ENCODE data around the gene CSTB.

The CSTB gene

DNA sequence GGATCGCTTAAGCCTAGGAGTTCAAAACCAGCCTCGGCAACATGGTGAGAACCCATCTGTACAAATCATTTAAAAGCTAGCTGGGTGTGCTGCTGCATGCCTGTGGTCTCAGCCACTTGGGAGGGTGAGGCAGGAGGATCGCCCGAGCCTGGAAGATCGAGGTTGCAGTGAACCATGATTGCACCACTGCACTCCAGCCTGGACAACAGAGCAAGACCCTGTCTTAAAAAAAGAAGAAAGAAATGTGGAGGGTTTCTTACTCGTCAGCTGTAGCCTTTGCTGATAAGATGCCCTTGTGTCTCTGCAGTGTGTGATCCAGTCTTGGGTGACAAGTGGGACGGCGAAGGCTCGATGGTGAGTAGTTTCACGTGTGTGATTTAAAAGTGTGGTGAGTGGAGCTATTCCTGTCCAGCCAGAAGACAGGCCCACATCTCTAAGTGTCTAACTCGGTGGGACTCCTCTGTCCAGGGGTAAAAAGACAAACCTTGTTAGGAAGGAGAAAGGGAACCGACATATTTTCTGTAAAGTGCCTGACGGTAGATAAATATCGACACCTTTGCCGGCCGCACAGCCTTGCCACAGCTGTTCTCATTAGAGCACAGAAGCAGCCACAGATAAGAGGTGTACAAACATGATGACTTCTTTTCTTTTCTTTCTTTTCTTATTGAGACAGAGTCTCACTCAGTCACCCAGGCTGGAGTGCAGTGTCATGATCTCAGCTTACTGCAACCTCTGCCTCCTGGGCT is 30.2 kb downstream of the CSTB start:
- DNase-seq, result no peak

DNA sequence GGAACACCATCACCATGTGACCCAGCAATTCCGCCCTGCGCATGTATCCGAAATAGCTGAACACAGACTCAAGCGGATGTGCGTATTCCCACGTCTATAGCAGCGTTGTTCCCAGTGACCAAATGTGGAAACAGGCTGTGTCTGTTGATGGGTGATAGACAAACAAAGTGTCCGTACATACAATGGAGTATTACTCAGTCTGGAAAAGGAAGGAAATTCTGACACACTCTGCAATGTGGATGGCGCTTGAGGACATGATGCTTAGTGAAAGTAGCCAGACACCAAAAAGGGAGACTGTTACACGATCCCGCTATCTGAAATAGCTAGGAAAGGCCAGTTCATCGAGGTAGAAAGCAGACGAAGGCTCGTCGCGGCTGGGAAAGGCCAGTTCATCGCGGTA is 31.4 kb downstream of the CSTB start:
- no peak for DNase-seq

DNA sequence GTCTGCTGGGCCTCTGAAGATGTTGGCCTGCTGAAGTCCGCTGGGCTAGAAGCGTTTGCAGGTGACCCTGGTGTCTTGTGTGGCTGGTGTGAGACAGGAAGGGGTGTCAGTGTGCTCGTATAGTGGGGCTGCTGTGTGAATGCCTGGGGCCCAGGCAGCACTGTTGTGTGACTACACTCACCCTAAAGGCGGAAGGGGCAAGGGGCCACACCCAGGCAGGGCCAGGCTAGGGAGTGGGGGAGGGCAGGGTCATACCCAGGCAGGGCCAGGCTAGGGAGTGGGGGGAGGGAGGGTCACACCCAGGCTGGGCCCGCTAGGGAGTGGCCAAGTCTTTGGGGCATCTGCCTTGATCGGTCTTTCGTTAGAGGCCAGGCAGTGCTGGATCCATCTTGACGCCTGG is 32.2 kb downstream of the CSTB start:
- no peak for DNase-seq

DNA sequence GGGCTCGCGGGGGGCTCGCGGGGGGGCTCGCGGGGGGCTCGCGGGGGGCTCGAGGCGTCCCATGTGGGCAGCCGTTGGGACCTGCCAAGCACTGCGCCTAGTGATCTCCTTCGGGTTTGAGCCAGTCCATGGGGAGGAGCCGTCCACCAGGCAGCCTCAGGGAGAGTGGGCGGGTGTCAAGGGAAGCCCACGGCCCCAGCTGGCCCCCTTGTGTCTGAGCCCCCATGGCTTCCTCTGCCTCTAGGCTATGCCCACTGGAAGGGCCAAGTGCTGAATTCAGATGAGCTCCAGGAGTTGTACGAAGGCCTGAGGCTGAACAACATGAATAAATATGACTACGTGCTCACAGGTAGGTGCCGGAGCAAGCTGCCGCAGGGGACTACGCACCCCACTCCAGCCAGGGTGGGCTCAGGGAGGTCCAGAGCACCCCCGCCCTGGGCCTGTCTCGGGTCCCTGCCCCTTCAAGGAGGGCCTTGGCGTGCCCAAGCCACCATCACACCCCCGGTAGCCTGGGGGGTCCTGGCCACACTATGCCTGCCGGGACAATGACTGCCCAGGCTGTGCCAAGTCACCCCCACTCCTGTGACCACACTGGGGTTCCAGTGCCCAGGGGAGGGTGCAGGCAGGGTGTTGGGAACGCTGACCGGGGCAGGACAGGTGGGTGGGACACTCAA is 34.5 kb downstream of the CSTB start:
- DNase-seq, result no peak

DNA sequence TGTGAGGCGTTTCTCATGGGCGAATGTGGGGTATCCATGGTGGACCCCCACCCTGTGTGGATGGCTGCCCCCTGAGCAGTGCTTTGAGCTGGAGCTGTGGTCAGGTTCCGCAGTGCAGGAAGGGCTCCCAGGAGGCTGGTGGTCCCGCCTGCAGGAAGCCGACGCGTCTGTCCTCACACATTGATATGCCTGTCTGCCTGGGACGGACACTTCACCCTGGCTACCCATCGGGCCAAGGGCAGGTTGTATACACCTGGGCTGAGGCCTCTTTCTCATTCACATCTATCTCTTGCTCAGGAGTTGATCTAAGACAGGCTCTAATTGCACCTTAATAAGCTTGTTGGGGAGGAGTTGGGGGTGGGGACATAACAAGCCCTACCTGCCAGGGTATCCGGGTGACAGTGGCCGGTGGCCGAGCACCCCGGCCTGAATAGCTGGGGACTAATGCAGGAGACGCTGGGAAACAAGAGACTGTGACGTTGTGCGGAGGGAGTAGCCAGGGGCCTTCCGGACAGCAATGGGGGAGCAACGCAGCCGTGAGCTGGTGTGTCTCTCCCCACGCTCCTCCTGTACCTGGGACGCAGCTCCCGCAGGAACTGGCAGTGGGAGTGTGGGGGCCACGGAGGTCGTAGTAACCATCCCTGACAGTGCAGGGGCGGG is 35.5 kb downstream of the CSTB start:
- no peak for DNase-seq

DNA sequence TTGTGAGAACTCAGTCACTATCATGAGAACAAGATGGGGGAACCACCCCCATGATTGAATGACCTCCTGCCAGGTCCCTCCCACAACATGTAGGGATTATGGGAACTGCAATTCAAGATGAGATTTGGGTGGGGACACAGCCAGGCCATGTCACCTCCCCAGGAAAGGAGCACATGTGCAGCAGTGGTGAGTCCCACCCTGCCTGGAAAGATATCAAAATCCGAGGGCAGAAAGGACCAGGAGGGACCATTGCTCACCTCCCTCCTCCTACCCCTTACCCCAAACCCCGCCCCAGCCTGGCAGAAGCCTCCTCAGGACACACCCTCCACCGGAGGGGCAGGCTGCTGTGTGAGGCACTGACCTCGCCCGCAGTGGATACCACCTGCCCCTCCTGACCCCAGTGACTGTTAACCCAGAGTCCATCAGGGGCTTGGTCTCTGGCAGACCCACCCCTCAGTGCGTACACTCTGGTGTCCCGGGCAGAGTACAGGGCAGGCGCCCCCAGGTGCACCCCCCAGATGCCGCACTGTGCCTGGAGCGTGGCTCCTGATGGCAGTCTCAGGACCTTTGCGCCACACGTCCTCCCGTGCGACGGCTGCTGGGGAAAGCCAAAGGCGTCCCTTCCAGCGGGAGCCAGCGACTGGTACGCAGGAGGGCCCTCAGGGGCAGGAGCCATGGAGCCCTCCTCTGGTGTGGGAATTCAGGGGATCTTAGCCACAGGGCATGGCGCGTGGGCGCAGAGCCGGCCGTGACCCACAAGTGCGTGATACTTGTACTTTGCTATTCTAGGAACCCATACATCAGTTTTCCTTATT is 36.3 kb downstream of the CSTB start:
- DNase-seq, result no peak

DNA sequence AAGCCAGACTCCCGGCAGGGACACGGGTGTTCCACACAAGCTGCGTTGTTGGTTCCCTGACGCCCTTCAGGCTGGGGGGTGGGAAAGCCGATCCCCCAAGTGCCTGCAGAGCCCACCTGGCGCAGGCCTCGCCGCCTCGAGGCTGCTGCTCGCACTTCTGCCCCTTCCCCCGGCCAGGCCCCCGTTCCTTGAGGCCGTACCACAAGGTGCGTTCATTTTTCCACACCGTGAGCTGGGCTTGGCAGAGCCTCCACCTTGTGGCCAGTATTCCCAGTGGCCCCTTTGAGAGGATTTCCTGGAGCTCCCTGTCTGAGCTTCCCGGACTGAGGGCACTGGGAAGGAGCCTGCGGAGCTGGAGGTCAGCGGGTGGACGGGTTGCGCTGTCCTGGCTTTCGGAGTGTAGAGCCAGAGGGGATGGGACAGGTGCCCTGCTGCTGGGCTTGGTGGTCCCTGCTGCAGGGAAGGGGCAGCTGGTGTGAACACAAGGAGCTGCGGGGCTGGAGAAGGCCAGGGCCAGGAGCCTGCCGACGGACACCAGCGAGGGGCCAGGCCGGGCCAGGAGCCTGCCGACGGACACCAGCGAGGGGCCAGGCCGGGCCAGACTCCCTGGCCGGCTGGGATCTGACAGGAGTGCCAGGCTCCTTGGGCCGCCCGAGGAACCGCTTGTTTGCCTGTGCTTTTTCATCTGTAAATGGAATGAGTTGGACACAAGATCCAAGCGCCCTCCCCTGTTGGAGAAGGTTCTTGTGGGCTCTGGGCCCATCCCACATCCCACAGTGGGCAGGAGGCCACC is 38.8 kb downstream of the CSTB start:
- no peak for DNase-seq

DNA sequence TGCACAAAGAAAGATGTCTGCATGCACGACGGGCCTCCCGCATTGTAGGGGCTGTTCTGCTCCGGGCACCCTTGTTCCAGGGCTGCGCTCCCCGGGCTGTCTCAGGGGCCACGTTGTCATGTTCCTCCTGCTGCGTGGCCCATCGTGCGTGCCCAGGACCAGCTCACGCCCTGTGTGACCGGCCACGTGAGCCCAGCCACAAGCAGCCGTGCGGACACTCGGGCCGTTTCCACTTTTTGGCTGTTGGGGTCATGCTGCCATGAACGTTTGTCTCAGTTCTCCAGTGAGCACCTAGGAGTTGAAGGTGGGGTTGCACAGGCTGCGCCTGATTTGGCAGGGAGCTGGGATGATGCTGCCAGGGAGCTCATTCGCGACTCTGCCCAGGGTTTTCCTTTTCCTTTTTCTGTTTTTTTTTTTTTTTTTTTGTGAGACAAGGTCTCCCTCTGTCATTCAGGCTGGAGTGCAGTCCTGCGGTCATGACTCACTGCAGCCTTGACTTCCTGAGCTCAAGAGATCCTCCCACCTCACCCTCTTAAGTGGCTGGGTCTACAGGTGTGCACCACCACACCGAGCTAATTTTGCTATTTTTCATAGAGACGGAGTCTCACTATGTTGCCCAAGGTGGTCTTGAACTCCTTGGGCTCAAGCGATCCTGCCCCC is 39.8 kb downstream of the CSTB start:
- DNase-seq, result no peak

DNA sequence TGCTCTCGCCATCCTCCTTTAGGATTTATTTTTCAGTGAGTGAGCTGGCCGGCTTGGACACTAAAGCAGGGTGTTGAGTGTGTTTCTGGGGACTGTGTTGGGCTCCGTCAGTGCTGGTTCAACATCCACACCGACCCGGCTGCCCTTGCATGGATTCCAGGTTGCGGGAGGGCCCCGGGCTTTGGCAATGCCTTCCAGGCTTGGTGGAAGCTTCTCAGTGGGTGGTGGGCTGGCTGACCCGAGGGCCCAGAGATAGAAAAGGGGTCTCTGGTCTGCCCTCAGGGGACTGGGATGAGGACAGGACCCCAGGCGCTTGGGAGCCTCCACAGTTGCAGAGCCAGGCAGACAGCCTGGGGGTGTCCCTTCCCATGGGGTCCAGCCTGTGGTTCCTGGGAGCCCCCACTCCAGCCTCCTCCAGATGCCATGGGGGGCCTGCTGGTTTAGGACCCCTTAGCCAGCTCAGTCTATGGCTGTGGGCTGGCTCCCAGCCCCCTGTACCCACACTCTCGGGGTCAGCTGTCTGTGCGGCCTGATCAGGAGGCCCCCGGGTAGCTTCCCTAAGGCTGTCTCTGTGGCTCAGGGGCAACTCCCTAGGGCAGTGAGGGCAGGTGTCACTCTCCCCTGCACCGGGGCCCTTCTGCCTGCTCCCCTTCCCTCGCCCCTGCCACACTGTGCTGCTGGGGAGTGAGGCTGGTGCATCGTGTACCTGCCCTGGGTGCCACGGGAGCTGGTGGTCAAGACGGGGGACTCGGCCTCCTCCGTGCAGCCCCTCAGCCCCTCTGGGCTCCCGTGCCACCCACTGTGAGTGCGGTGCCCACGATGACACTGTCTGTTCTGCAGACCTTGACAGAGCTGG is 40.6 kb downstream of the CSTB start:
- DNase-seq, result no peak

DNA sequence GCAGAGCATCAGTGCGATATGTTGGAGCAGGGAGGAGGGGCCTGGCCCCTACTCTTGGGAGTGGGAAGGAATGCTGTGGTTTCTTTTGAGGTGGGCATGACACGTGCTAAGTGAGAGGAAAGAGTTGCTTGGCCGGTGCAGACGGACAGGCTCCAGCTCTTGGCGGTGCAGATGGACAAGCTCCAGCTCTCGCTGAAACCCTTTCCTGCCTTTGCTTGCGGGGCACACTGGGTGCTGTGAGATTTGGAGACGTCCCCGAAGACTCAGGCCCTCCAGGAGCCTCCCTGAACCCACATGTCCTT is 41.2 kb downstream of the CSTB start:
- no peak for DNase-seq

DNA sequence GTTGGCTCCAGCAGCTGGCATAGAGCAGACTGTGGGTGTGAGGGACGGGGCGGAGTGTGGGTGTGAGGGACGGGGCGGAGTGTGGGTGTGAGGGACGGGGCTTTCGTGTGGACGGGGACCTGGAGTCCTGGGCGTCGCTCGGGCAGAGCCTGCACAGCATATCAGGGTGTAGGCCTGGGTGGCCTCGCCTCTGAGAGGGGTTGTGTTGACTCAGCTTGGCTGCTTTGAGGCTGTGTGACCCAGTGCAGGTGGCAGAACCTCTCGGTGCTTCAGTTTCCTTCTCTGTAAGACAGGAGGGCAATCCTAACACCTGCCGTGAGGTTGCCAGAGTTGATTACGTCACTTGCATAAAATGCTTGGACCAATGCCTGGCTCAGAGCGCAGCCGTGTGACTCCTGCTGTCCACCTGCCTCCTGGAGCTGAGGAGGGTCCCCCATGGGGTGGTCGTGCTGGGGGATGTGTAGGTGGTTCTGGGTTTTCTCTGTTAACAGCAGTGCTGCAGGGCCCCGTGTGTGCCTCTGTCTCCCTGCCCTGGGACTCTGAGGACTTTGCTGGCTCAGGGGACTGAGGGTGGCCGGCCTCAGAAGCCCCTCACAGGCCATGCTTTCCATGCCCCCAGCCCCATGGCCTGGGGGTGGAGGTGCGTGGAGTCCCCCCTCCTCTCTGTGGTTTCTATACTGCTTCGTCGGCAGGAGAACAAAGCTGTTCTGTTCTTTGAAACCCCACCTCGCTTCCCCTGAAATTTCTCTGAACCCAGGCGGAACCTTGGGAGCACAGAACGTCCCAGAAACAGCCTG is 41.8 kb downstream of the CSTB start:
- DNase-seq, result no peak

DNA sequence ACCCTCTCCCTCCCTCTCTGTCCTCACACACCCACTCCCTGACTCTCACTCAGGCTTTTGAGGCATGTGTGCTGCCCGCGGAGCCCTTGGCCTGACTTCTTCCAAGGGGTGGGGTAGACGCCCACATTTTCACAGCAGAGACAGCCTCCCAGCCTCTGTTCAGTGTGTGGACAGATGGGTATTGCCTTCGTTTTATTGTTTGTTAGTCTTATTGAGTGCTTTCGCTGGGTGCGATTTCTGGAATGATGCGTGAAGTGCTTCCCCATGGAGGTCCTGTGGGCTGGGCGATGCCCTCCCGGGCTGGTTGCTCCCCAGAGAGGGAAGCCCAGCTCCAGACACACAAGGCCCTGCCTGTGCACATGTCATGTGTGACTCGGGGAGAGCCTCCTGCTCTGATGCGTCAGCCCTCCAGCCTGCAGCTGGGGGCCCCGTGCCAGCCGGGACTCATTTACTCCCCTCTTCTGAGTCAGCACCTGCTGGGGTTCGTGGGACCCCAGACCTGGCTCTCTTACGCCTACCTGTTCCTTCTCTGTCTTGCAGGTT is 42.5 kb downstream of the CSTB start:
- DNase-seq, result no peak

DNA sequence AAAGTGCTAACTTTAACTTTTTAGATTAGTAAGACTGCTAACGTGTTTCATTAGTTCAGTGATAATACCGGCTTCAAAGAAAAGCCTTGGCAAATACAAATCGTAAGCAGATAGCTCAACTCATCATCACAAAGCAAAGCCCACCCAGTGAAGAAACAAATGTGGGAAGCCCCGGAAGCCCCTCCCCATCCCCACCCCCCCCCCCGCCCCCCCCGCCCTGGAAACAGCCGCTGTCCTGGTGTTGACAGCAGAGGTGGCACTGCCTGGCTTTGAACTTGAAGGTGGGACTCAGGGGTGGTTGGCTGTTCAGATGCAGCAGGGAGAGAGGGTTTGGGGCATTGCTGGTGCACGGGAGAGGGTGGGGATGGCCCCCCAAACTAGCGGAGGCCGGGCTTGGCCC is 43.0 kb downstream of the CSTB start:
- no peak for DNase-seq

DNA sequence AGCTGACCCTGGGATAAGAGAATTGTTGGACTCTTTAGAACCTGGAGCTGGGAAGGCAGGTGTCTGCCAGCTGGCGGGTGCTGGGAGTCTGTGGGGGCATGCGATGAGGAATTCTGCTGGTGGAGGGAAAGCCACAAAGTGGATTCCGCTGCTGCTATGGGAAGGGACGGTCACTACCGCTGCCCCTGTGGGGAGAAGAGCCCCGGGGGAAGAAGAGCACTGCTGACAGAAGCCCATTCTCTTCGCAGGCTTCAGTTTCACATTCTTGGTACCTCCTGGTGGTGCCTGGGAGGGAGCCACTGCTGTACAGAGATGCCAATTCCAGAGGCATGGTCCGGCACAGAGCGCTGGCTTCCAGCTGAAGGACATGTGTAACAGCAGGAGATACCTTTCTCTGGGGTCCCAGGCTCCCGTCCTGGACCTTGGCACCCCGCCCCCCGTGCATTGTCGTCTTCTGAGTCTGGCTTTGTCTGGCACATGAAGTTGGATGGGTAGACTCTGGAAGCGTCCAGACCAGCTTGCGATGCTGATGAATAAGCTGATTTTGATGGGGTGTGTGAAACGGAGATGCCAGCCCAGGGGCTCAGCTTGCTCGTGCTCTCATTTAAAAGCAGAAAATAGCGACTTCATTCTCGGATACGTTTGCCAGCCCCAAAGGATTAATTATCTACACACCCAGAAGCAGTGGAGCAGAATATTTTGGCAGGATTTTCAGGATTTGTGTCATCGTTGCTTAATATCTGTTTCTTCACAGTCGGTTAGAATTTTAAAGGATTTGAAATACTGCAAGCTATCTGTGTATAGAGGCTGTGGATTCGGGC is 44.0 kb downstream of the CSTB start:
- DNase-seq, result no peak

DNA sequence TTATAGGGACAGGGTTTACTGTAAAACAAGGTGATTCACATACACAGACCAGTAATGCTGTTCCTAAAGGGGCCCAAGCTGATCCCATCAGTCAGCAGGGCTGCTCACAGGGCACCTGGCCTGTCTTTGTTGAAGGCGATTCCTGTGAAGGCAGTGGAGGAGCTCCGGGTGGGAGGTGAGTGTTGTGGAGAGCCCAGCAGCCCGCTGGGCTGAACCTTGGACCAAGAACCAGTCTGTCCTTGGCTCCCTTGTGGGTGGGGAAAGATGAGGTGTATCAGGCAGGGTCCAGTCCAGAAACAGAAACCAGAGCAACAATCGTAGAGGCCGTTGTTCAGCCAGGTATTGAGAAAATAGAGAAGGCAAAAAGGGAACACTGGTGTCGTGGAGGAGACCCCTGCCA is 44.6 kb downstream of the CSTB start:
- no peak for DNase-seq

DNA sequence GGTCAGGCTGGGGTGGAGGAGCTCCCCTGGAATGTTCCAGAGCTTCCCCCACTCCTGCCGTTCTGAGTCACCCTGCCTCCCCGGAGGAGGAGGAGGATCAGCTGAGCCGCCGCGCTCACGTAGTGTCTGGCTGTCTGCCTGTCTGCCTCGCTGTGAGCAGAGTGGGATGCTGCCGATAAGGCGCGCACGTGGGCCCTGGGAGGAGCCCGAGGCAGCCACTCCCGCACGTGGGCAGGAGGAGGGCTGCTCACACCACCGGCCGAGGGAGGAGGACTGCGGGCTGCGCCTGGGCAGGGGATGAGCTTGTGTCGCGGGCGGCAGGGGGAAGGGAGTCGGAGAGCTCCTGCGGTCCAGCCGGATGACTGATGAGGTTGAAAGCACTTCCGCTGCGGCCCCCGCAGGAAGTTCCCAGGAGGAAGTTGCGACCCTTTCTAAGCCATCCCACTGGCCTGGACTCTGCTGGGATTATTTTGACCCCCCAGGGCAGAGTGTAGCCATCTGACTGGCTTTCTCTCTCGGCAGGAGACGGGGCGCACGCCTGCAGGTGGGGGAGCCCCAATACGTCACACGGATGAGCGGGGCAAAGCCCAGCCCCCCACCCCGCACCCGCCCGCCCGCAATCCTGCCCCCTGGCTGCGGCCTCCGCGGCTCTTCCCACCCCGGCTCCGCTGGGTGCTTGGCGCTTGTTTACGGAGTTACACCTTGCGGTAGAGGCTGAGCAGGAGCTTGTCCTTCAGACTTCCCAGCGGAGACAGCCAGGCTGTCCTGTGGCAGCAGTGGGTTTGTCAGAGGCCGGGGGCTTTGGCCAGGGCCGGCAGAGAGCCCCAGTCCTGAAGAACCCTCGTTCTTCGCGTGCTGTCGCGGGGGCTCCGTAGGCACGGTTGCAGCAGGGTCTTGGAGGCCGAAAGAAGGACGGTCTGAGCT is 47.4 kb downstream of the CSTB start:
- DNase-seq, result peak; percentile 73

DNA sequence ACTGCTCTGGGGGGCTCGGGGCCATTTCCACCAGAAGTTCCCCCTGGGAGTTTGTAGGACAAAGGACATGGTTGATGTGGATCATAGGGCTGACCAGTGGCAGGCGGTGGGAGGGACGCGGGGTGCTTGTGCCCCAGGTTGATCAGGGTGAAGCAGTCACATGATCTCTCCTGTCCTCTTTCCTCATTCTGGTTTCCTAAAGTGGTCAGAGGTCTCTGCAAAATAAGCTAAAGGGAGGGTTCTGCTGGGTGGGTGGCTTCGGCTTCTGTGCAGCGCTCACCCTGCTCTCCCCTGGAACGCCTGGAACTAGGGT is 48.0 kb downstream of the CSTB start:
- no peak for DNase-seq

DNA sequence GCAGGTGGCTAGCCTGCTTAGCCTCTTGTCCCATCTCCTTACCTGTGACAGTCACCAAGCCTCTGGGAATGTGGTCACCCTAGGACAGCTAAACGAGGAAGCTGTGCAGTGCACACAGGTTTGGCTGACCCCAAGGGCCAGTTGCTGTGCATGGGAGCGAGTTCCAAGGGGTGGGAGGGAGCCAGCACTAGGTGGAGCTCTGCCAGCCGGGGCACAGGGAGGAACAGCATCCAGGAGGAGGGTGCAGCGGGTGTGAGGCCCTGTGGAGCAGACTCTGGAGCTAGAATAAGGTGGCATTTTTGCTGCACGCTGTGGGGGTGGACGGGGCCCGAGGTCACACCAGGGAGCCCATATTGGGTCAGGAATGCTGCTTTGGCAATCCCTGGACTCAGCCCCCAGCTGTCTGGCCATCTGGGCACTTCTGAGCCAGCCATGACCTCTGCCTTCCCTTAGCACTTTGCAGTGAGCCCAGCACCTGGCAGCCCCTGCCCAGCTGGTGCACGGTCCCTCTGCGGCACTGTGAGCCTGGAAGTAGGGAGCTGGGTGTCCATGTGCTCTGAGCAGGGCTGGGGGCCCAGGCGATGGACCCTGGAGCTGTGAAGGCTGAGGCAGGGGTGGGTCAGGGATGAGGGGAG is 48.5 kb downstream of the CSTB start:
- no peak for DNase-seq

Measured in stimulated activated CD4-positive, alpha-beta T cell treated with anti-CD3 and anti-CD28 coated beads, Interleukin-12 subunit alpha, Interleukin-12 subunit beta, amount 100 ng/mL, for 4 hours (primary cell).